DMS 273 (cell line): ENCODE data around the gene PNMA8A.
A peak's percentile ranks its signal among the peaks of the same experiment; 100 is the strongest.

Experiments used
- DNase-seq: peaks from one replicate; lab custom pipeline; 2025; ENCODE audit not compliant: unreplicated experiment; lab: John Stamatoyannopoulos, UW

PNMA8A gene

GRCh38 chr19:46492841-46493235, 21.5 kb upstream of the PNMA8A start:
- no peak for DNase-seq

GRCh38 chr19:46491975-46492682, 20.8 kb upstream of the PNMA8A start:
- DNase-seq: no peak

GRCh38 chr19:46490774-46491173, 19.4 kb upstream of the PNMA8A start:
- DNase-seq: no peak

- DNase-seq: no peak
These were observed 18.3 kb upstream of the PNMA8A start for GRCh38 chr19:46489445-46490272.

- DNase-seq: no peak
These were observed 17.2 kb upstream of the PNMA8A start for GRCh38 chr19:46488551-46488950.

GRCh38 chr19:46487802-46488445, 16.6 kb upstream of the PNMA8A start:
- peak; percentile 90 for DNase-seq

- no peak for DNase-seq
These were observed 15.9 kb upstream of the PNMA8A start for GRCh38 chr19:46487178-46487801.

GRCh38 chr19:46486358-46486757, 15.0 kb upstream of the PNMA8A start:
- no peak for DNase-seq

- peak; percentile 31 for DNase-seq
These were observed 13.3 kb upstream of the PNMA8A start for GRCh38 chr19:46484656-46485055.

GRCh38 chr19:46482631-46483030, 11.3 kb upstream of the PNMA8A start:
- DNase-seq: no peak

- DNase-seq: no peak
These were observed 10.6 kb upstream of the PNMA8A start for GRCh38 chr19:46481947-46482346.

GRCh38 chr19:46481223-46481848, 10.0 kb upstream of the PNMA8A start:
- no peak for DNase-seq

GRCh38 chr19:46480415-46480814, 9.1 kb upstream of the PNMA8A start:
- DNase-seq: peak; percentile 89

- DNase-seq: peak; percentile 71
These were observed 7.1 kb upstream of the PNMA8A start for GRCh38 chr19:46478356-46478986.

- DNase-seq: no peak
These were observed 4.6 kb upstream of the PNMA8A start for GRCh38 chr19:46475986-46476385.

- DNase-seq: no peak
These were observed 2.8 kb upstream of the PNMA8A start for GRCh38 chr19:46474211-46474610.

- DNase-seq: no peak
These were observed 1.2 kb upstream of the PNMA8A start for GRCh38 chr19:46472592-46472991.

- no peak for DNase-seq
These were observed 614 bp upstream of the PNMA8A start for GRCh38 chr19:46471811-46472543.

- DNase-seq: no peak
These were observed 987 bp downstream of the PNMA8A start for GRCh38 chr19:46470376-46470775.
